ENCODE data around the gene DENND6B.
A peak's percentile ranks its signal among the peaks of the same experiment; 100 is the strongest.
"Not testable (repeated sequence)": the region's sequence is repeated elsewhere in the genome, so short reads cannot be mapped to it uniquely, and the experiment has no call there.

DENND6B gene, protein sequence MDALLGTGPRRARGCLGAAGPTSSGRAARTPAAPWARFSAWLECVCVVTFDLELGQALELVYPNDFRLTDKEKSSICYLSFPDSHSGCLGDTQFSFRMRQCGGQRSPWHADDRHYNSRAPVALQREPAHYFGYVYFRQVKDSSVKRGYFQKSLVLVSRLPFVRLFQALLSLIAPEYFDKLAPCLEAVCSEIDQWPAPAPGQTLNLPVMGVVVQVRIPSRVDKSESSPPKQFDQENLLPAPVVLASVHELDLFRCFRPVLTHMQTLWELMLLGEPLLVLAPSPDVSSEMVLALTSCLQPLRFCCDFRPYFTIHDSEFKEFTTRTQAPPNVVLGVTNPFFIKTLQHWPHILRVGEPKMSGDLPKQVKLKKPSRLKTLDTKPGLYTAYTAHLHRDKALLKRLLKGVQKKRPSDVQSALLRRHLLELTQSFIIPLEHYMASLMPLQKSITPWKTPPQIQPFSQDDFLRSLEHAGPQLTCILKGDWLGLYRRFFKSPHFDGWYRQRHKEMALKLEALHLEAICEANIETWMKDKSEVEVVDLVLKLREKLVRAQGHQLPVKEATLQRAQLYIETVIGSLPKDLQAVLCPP

DNA sequence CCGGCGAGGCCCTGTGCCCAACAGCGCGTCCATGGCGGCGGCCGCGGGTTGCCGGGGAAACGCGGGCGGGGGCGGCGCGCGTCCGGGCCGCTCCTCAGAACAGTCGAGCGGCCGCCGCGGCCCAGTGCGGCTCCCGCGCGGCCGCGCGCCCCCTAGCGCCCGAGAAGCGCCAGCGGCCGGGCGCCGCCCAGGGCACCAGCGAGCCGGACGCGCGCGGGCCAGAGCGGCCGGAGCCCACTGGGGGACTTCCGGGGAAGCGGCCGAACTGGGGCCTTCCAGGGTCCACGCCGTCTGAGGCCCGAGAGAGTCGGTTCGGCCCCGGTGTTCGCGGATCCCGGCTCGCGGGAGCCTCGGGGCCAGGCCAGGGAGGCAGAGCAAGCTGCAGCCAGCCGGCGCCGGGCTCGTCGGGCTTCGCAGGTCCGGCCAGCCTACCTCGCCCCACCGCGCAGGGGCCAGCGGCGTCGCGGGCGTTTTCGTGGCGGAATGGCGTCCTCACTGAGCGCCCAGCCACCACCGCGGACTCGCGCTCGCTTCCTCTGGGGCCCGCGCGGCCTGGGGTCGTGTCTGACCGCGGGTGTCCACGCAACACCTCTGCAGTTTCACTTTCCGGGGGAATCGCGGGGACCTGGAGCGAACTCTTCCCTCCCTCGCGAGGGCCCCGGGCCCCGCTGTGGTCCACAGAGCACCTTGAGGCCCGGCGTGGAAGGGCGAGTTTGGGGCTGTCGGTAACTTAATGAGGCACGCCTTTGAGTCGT is at the start of gene DENND6B:
Gene DENND6B (minus strand): TSS at position 57 of the 755 bp plus-strand sequence. CDS start 24 bp downstream, at position 33.
- TF ChIP-seq, protein P1, sequence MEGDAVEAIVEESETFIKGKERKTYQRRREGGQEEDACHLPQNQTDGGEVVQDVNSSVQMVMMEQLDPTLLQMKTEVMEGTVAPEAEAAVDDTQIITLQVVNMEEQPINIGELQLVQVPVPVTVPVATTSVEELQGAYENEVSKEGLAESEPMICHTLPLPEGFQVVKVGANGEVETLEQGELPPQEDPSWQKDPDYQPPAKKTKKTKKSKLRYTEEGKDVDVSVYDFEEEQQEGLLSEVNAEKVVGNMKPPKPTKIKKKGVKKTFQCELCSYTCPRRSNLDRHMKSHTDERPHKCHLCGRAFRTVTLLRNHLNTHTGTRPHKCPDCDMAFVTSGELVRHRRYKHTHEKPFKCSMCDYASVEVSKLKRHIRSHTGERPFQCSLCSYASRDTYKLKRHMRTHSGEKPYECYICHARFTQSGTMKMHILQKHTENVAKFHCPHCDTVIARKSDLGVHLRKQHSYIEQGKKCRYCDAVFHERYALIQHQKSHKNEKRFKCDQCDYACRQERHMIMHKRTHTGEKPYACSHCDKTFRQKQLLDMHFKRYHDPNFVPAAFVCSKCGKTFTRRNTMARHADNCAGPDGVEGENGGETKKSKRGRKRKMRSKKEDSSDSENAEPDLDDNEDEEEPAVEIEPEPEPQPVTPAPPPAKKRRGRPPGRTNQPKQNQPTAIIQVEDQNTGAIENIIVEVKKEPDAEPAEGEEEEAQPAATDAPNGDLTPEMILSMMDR (IDR thresholded peaks at IDR 0.05; ENCODE audit: control insufficient read depth, insufficient read depth, low read depth, low read length, missing control alignments): peak; percentile 22
- H3K4me3 ChIP-seq (ENCODE audit: control insufficient read depth, low read depth, low read length): peak within 1 kb of the TSS; percentile 62
- no peak for DNase-seq (ENCODE audit: low read depth)

DNA sequence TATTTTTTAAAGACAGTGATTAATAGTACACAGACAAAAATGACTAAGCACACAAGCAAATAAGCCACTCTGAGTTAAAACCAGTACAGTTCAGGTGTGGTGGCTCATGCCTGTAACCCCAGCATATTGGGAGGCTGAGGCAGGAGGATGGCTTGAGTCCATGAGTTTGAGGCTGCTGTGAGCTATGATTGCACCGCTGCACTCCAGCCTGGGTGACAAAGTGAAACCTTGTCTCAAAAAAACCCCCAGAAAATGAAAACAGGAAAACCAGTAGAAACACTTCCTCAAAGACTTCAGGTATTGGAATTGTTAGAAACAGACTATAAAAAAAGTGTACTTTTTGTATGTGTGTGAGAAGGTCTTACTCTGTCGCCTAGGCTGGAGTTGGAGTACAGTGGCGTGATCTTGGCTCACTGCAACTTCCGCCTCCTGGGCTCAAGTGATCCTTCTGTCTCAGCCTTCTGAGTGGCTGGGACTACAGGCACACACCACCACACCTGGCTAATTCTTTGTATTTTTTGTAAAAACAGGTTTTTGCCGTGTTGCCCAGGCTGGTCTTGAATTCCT is 49.4 kb upstream of the DENND6B start:
- TF ChIP-seq, protein P1 (IDR thresholded peaks at IDR 0.05; ENCODE audit: control insufficient read depth, insufficient read depth, low read depth, low read length, missing control alignments): no peak
- no peak for DNase-seq (ENCODE audit: low read depth)
- no peak overlapping the region for H3K4me3 ChIP-seq (ENCODE audit: control insufficient read depth, low read depth, low read length)

DNA sequence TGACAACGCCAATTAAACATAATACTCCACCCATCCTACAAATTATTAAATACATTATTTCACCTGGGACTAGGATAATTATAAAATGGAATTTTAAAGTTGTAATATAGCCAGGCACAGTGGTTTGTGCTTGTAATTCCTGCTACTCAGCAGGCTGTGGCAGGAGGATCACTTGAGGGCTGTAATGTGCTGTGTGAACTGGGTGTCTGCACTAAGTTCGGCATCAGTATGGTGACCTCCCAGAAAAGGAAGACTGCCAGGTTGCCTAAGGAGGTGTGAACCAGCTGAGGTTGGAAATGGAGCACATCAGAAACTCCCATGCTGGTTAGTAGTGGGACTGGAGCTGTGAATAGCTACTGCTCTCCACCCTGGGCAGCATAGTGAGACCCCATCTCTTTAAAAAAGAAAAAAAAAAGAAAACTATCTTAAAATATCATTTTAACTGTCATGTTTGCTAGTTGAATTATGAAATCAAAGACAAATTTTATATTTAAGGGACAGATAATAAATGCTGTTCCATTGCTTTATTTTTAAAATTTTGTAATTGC is 44.4 kb upstream of the DENND6B start:
- DNase-seq (ENCODE audit: low read depth): no peak
- no peak overlapping the region for H3K4me3 ChIP-seq (ENCODE audit: control insufficient read depth, low read depth, low read length)
- TF ChIP-seq, protein P1 (IDR thresholded peaks at IDR 0.05; ENCODE audit: control insufficient read depth, insufficient read depth, low read depth, low read length, missing control alignments): no peak

DNA sequence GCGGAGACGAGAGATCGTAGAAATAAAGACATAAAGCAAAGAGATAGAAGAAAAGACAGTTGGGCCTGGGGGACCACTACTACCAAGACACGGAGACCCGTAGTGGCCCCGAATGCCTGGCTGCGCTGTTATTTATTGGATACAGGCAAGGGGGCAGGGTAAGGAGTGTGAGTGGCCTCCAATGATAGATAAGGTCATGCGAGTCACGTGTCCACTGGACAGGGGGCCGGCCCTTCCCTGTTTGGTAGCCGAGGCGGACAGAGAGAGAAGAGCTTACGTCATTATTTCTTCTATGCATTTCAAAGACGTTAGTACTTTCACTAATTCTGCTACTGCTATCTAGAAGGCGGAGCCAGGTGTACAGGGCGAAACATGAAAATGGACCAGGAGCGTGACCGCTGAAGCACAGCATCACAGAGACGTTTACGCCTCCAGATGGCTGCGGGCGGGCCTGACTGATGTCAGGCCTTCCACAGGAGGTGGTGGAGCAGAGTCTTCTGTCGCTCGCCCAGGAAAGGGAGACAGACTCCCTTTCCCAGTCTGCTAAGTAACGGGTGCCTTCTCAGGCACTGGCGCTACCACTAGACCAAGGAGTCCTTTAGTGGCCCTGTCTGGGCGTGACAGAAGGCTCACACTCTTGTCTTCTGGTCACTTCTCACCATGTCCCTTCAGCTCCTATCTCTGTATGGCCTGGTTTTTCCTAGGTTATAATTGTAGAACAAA is 41.1 kb upstream of the DENND6B start:
- TF ChIP-seq, protein P1 (IDR thresholded peaks at IDR 0.05; ENCODE audit: control insufficient read depth, insufficient read depth, low read depth, low read length, missing control alignments): no peak
- H3K4me3 ChIP-seq (ENCODE audit: control insufficient read depth, low read depth, low read length): no peak overlapping the region
- no peak for DNase-seq (ENCODE audit: low read depth)

DNA sequence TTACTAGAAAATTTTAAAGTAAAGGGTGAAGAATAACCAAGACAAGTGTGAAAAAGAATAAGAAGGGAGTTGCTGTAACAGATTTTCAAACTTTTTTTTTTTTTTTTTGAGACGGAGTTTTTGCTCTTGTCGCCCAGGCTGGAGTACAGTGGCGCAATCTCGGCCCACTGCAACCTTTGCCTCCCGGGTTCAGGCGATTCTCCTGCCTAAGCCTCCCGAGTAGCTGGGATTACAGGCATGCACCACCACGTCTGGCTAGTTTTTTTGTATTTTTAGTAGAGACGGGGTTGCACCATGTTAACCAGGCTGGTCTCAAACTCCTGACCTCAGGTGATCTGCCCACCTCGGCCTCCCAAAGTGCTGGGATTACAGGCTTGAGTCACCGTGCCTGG is 37.0 kb upstream of the DENND6B start:
- not testable (repeated sequence) for DNase-seq (ENCODE audit: low read depth)

DNA sequence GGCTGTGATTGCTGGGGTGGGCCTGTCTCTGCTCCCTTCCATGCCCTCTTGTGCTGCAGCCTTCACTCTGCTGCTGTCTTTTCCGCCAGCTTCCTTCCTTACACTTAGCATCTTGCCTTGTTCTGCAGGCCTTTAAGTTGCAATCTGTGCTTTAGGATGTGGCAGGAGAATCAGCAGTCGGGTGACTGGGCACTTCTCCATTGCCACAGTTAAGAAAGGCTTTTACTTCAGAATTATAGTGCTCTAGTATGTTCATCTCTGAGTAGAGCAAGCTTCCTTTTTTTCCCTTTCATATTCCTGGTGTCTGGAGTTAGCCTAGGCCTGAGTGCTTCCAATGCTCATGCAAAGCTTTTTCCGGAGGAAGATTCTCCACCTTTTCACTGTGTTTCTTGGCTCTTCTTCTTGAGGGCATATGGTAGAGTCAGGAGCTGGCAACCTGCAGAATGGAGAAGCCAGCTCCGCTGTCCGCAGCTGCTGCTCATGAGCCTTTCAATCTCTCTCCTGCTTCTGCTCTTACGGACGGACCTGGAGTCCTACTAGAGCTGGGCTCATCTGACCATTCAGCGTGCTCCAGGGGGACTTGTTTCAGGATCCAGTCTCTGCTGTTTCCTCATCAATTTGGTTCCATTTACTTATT is 36.5 kb upstream of the DENND6B start:
- no peak for DNase-seq (ENCODE audit: low read depth)
- no peak overlapping the region for H3K4me3 ChIP-seq (ENCODE audit: control insufficient read depth, low read depth, low read length)
- TF ChIP-seq, protein P1 (IDR thresholded peaks at IDR 0.05; ENCODE audit: control insufficient read depth, insufficient read depth, low read depth, low read length, missing control alignments): no peak

More for the DNA sequence above, 37.0 kb upstream of the DENND6B start:
- H3K4me3 ChIP-seq (ENCODE audit: control insufficient read depth, low read depth, low read length): not testable (repeated sequence)
